ENCODE data around the gene DBH.

Gene DBH

DNA sequence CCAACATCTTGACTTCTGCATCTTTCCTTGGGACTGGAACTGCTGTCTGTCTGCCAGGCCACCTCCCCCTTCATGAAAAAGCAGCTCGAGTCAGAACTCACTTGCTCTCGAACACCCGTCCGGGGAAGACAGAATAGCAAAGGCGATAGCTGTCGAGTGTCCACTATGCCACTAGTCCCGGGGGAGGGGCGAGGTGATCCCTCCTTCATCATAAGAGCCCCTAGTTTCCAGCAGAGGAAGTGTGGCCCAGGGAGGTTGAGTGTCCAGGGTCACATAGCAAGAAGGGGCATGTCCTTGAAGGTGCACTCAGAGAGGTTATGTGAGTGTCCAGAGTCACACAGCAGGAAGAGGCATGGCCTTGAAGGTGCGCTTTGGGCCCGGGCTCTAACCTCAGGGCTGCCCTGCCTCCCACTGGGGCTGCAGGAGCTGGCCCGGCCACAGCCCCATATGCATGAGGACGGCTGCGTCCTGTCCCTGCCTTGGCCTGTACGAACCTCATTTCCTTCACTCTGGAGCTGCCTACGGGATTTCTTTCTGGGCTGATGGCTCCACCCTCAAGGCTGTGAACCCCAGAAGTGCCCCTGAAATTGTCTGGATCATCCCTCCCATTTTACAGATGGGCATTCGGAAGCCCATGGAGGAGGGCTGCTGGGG, 6.7 kb downstream of the DBH start:
- in situ Hi-C loops (cut with MboI; ENCODE audit: low sequenced_read_pairs) = no loop called here

DNA sequence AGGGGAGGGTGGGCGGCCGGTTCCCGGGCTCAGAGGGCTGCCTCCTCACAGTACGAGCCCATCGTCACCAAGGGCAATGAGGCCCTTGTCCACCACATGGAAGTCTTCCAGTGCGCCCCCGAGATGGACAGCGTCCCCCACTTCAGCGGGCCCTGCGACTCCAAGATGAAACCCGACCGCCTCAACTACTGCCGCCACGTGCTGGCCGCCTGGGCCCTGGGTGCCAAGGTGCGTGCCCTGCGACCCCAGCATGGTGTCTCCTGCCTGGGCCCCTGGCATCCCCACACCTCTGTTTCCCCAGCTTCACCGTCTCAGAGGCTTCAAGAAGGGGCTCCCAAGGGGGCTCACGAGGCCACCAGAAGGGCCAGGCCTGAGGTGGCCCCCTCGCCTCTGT, 7.2 kb downstream of the DBH start:
- in situ Hi-C loops (cut with MboI; ENCODE audit: low sequenced_read_pairs) = no loop called here

DNA sequence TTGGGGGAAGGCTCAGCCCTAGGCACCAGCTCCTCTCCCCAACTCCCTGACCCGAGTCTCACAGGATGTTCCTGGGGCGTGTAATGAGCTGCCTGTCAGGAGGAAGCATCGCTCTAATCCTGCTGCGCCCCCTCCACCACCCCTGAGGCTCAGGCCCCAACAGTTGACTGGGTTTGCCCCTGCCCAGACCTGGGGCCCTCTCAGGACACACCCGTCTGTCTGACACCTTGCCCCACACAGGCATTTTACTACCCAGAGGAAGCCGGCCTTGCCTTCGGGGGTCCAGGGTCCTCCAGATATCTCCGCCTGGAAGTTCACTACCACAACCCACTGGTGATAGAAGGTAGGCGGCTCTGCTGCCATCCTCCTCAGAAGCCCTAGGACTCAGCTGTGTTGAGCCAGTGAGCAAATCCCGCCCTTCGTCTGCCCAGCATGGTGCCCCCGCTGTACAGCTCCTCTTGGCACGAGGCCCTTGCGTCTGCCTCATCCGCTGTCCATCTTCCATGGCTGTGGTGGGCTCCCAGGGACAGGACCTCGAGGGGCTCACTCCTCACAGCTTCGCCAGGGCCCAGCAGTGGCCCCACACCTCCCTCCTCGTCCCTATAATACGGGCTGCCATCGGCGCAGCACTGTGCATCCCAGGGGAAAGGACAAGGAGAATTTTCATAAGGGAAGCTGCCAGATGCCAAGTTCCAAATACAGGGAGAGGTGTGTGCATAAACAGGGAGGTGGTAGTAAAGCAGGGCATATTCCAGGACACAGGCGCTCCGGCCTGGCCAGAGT, 8.0 kb downstream of the DBH start:
- in situ Hi-C loops (cut with MboI; ENCODE audit: low sequenced_read_pairs) = no loop called here

DNA sequence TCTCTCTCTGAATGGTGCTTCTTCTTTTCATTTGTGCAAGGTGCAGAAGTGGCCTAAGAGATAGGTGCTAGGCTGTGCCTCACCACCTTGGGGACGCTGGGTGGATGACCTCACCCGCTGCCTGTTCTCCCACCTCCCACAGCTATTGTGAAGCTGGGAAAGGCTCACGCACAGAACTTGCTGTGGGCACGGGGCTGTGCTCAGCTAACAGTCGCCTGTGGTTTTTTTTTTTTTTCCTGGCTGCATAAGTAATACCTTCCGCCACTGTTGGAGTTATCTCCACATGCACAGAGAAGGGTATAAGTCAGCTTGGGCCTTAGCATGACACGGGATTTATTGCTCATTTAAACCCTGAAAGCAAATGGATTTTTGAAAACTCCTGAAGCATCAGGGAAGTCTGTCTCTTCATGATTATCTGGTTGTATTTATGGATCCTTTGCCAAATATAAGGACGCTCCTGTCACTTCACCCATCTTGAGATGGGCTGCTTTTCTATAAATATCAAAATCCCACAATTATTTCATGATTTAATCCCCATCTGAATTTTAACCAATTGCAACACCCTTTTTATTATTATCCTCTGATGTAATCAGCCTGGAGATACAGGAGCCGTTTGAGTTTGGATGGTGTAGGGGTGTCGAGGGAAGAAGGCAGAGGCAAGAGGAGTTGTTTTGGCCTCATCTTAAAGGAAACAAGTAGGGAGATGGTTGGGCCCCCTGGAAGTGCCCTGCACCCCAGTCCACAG, 9.0 kb downstream of the DBH start:
- in situ Hi-C loops (cut with MboI; ENCODE audit: low sequenced_read_pairs) = no loop called here

DNA sequence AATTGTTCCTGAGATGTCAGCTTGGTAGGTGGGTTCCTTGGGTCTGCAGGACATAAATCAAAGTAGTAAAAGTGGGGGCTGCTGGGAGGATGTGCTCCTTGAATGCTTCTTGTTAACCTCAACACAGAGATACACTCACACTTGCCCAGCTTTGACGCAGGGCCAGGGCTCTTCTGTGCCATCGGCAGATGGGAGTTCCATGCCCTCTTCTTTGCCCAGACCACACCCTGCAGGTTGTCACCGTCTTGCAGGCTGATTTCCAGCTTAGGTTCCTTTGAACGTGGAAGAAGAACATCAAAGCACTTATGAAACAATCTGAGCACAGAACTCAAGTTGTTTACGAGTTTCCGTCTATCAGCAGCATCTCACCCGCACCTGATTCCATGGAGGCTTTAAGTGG, 11.0 kb downstream of the DBH start:
- in situ Hi-C loops (cut with MboI; ENCODE audit: low sequenced_read_pairs) = no loop called here

DNA sequence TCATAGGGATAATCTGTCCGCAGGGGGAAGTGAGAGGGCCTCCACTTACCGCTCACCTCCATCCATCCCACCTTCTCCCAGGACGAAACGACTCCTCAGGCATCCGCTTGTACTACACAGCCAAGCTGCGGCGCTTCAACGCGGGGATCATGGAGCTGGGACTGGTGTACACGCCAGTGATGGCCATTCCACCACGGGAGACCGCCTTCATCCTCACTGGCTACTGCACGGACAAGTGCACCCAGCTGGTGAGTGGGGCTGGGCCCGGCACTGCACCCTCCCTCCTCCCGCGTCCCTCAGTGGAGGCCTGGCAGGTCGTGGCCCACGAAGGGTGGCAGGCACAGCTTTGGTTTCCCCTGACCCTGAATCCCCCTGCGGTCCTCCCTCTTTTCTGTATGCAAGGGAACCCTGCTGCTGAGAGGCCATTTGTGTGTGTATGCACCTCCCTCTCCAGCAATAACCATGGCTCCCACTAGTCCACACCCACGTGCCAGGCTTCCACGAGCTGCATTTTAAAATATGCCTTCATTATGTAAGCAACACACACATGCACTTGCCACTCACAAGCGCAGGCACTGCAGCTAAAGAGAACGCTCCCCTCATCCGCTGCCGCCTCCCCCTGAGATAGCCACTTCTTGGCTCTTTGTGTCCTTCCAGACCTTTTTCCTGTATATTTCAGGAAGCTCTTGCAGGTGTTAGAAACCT, 11.8 kb downstream of the DBH start:
- in situ Hi-C loops (cut with MboI; ENCODE audit: low sequenced_read_pairs) = no loop called here

DNA sequence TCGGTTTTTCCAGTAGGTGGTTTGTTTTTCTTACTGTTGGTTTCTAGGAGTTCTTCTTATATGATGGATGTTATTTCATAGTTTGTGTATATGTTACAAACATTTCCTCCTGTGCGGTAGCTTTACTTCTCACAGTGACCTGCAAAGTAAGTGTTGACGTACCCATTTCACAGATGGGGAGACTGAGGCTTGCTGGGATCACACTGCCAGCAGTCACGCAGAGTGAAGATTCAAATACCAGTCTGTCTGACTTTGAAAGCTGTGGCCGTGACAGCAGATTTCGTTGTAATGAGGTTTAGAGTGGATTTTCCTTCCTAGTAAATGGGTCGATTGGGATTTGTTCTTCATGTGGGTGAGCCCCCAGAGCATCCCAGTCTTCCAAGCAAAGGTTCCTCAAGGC, 13.0 kb downstream of the DBH start:
- in situ Hi-C loops (cut with MboI; ENCODE audit: low sequenced_read_pairs) = no loop called here

DNA sequence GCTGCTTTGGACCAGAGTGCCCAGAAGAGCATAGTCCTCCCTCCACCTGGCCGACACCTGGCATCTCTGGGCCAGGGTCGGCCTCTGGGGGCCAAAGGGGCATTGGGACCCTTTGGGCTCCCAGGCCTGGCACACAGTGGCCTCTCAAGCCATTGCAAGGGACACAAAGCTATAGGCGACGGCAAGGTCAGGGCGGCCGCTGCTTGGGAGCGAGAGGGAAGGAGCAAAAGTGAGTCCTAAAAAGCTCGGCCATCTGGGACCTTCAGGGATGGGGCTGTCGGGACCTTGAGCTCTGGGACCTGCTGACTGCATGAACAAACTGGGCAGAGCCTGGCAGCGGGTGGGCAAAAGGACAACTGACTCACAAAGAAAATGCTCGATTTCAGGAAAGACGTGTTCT, 13.9 kb downstream of the DBH start:
- in situ Hi-C loops (cut with MboI; ENCODE audit: low sequenced_read_pairs) = no loop called here

DNA sequence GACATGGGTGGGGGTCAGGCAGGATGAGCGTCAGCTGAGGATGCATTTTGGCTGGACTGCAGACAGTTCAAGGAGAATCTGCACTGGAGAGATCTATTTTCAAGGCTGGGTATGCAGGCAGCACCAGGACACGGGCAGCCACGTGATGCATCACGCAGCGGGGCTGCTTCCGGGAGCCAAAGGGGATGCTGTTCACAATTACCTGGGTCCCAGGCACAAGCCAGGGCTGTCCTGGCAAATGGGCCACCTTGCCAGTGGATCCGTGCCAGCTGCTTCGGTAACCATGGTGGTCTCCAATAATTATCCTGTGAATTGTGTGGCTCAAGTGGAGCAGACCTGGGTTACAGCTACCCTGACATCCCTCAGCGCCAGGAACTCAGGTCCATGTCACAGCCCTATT, 17.5 kb downstream of the DBH start:
- in situ Hi-C loops (cut with MboI; ENCODE audit: low sequenced_read_pairs) = no loop called here

DNA sequence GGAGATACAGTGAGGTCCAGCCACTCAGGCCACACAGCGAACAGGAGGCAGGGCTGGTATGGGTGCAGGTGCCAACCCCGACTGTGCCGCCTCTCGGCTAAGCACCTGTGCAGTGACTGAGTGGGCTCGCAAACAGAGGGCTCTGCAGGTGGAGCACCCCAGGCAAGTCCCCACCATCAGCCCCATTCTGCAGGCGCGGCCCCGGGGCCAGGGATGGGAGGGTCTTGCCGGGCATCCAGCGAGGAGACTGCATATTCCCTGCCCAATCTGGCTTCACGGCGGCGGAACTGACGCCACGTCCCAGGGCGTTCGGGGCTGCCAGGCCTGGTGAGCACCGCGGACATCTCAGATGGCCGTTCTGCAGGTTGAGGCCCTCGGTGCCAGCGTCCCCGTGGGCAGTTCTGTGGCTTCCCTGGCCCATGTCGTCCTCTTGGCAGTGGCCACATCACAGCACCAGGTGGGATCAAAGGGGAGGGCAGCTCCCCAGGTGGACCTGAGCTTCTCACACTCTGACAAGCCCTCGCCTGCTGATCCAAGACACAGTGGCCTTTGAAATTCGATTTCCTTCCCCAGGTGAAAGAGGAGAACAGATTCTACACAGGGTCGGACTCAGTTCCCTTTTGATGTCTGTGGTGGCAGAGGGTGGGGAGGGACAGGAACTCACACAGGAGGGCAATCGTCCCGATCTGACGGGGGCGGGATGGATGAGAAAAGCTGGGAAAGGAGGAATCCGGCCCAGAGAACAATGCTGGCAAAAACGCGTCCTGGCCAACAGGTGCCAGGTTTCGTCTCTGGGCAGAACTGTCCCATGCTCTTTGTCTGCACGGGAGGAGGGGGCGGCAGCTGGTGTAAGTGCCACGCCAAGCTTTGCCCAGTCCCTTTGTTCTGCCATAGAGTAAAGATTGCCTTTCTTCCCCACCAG, 18.8 kb downstream of the DBH start:
- in situ Hi-C loops (cut with MboI; ENCODE audit: low sequenced_read_pairs) = no loop called here

DNA sequence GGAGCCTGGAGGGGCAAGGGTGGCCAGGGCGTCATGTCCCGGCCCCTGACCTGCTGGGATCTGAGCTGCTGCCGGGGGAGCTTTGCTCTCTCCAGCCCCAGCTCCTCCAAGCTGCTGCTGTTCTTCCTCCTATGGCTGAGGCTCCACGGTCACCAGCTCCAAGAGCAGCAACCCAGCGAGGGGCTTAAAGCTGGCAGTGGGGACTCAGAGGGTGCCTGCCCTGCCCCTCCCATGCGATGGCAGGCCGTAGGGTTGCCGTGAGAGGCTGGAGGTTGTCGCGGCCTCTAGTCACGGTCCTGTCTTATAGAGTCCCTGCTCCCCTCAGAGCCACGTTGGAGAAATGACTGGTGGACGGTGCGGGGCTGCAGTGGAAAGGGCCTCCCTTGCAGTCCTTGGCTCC, 19.5 kb downstream of the DBH start:
- in situ Hi-C loops (cut with MboI; ENCODE audit: low sequenced_read_pairs) = no loop called here

DNA sequence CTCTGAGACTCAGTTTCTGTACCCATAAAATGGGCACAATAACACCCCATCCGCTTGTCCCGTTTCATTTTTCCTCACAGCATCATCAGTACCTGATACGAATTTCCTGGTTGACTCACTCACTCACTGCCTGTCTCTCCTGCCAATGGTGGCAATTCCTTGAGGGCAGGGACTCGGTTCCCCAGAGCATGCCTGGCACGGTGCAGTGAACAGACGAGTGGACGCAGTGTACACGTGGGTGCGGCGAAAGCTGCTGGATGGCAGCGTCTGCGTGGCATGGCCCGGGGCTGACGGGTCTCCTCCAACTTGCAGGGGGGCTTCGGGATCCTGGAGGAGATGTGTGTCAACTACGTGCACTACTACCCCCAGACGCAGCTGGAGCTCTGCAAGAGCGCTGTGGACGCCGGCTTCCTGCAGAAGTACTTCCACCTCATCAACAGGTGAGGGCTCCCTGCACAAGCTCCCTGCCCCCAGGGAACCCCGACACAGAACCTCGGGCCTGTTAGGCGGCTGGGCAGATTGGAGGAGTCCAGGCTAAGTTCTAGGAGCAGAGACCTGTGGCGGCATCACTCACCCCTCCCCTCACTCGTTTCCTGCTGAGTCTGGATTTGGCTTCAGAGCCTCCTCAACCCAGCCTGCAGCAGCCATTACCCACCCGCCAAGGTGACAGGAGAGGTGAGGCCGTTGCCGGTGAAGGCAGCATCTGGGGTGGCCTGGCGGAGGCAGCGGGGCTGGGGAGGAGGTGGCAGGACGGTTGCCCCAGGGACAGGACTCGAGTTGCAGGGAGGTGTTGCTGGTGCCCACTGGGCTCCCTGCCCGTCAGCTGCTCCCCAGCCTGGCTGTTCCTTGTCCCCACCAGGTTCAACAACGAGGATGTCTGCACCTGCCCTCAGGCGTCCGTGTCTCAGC, 20.3 kb downstream of the DBH start:
- in situ Hi-C loops (cut with MboI; ENCODE audit: low sequenced_read_pairs) = no loop called here

DNA sequence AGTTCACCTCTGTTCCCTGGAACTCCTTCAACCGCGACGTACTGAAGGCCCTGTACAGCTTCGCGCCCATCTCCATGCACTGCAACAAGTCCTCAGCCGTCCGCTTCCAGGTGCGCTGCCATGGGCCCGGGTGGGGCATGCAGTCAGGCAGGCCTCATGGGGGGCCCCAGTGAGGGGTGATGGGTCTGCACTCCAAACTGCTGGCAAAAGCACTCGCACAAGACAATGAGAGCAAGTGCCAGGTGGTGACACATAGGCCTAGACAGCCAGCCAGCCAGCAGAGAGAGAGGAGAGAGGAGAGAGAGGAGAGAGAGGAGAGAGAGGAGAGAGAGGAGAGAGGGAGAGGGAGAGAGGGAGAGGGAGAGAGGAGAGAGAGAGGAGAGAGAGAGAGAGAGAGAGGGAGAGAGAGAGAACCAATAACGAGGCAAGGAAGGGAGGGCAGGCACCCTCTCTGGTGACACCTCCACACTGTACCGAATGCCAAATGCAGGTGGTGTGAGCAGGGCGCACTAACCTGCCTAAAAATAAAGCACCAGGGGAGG, 21.0 kb downstream of the DBH start:
- in situ Hi-C loops (cut with MboI; ENCODE audit: low sequenced_read_pairs) = no loop called here

DNA sequence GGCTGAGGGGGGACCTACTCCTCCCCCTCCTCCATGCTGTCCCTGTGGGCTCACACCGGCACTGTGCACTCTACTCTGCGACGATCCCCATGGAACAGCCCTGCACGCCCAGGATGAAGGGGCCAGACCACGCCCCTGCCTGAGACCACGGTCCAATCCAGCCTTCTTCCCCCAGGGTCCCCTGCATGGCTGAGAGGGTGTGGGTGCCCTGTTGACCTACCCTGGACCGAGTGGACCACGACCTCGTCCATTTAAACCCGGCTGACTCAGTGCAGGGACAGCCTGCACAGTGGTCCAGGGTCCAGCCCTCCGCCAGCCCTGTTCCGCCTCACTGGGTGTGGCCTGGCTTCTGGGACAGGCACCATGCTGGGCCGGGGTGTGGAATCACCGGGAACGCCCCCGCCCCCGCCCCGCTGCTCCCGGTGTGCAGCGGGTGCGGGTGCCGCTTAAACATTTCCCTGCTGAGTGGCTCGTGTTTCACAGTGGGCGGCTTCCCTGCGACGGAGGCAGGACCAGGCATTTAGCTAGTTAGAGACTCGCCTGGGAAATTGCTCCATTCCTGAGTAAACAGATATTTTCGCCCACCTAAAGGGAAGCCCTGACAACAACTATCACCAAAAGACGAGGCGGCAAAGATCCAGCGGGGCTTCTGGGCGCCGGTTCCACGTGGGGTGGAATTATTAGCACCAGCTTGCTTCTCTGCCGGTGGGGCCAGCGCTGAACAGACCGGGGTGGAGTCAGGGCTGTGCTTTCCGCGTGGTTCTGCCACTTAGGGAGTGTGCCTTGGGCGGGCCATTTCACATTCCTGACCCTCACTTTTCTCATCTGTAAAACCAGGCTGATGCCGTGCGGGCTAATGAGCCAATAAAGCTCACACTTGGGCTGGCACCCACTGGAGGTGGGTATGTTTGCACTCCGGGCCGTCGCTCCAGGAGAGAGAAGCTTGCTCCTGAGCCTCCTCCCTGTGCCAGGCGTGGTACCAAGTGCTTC, 22.6 kb downstream of the DBH start:
- in situ Hi-C loops (cut with MboI; ENCODE audit: low sequenced_read_pairs) = no loop called here

DNA sequence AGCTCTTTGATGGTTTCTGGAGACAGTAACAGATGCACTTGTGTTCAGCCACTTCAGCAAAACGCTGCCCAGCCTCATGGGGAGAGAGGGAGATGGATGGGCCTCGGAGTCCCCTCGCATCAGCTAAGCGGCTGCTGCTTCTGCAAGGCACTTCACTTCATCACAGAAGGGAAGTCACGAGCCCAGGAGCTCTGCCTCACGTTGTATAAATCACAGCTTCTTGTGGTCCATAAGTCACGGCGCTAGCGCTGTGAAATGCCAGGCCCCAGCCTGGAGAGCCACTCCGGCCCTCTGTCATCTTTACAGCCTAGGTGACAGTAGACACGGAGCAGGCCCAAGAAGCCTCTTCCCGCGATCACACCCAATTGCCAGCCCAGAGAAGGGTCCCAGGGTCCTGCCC, 23.4 kb downstream of the DBH start:
- in situ Hi-C loops (cut with MboI; ENCODE audit: low sequenced_read_pairs) = no loop called here

DNA sequence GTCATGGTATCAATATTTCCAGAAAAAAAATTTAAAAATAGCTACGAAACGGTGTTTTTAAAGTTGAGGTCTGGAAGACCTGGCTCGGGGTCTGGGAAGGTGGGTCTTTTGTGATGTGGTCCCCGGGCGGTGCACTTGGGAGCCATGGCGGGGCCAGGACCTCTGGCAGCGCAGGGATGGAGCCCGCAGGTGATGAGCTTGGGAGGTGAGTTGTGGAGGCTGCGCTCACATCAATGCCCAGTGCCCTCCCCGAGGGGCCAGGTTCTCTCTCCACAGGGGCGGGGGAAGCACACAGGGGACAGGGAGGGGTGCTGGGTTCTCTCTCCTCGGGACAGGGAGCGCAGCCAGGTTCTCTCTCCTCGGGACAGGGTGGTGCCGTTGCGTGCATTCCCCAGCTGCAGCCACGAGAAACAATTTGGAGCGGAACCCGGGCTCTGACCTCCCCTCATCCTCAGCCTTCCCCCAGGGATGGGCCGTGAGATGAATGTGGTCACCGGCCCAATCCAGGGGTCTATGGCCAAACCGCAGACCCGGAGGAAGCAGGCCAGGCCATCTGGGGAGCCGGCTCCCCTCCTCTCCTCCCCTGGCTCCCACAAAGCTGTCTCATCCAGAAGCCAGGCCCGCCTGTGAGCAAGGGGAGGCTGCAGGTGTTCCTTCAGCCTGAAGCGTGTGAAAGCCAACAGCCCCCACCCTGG, 25.8 kb downstream of the DBH start:
- in situ Hi-C loops (cut with MboI; ENCODE audit: low sequenced_read_pairs) = no loop called here

Data from HL-60/S4 treated with phorbol 12-myristate 13-acetate at 8.2 ng/mL for 4 days and 3 days (cell line).